SJSA1 (cell line): ENCODE measurements around the gene LRMDA. TPM values are rescaled to one million over a fixed set of nuclear protein-coding genes. Genes with fewer than 3 reads are reported as not detected.

Experiments used
- DNase-seq, 2 experiments: peaks; one replicate each; pipeline ENCODE4 v3.0.0-alpha.2; 2015 to 2020; ENCODE audit warnings: low spot score in 2 of 2, low read depth in 1 of 2
- H3K27ac ChIP-seq: fragments of 250-450 bp; sonication (Bioruptor Pico); 2 replicates; pipeline ENCODE4 v1.5.1; 2020; ENCODE audit warnings: mild to moderate bottlenecking, moderate library complexity
- H3K27me3 ChIP-seq: fragments of 250-450 bp; sonication (Bioruptor Pico); replicated peaks from 2 replicates; pipeline ENCODE4 v1.5.1; 2020; ENCODE audit warnings: mild to moderate bottlenecking, moderate library complexity
- H3K36me3 ChIP-seq: fragments of 250-450 bp; sonication (Bioruptor Pico); 2 replicates; pipeline ENCODE4 v1.5.1; 2020; ENCODE audit warnings: mild to moderate bottlenecking
- H3K4me1 ChIP-seq: fragments of 250-450 bp; sonication (Bioruptor Pico); replicated peaks from 2 replicates; pipeline ENCODE4 v1.6.1; 2021; ENCODE audit warnings: mild to moderate bottlenecking
- H3K4me3 ChIP-seq: fragments of 250-450 bp; sonication (Bioruptor Pico); 2 replicates; pipeline ENCODE4 v1.5.1; 2020; ENCODE audit warnings: mild to moderate bottlenecking
- H3K9me3 ChIP-seq: fragments of 250-450 bp; sonication (Bioruptor Pico); replicated peaks from 2 replicates; pipeline ENCODE4 v1.5.1; 2020; ENCODE audit warnings: mild to moderate bottlenecking
- total RNA-seq: library from RNA; depleted of rRNA; stranded (reverse); fragments of >200 nt; shearing (Covaris generic); gene quantifications from 2 replicates; pipeline ENCODE4 v1.2.3, GENCODE V29; 2014

The LRMDA gene
- total RNA-seq, 1 experiment from 2014 or later: not detected

DNA sequence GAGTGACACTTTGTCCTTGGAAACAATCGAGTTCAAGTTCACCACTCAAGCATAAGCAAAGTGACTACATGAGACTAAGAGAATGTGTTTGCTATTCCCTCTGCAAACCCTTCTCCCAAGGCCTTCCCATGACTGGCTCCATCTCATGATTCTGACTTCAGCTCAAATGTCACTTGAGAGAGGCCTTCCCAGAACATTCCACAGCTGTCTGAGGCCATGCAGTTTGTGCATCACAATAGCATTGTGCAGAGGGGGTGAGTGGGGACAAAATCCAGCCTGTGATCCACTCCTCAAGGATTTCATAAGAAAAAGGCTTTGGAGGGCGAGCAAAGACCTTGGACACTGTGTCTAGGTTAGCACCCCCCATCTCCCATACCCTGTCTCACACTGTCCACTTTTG, 6.9 kb upstream of the LRMDA start:
- no peak overlapping the region for H3K4me3 ChIP-seq
- no peak for DNase-seq
- no peaks in the 10 kb centered on the region for H3K27me3 ChIP-seq
- H3K4me1 ChIP-seq: no peaks in the 10 kb centered on the region
- H3K36me3 ChIP-seq: no peaks in the 10 kb centered on the region
- H3K27ac ChIP-seq: no peak overlapping the region
- H3K9me3 ChIP-seq: no peaks in the 10 kb centered on the region

- DNase-seq: no peak
- Histone ChIP-seq H3K9me3 (no peaks in the 10 kb centered on the region), H3K36me3 (no peaks in the 10 kb centered on the region), H3K27ac (no peak overlapping the region), H3K27me3 (no peaks in the 10 kb centered on the region), H3K4me3 (no peak overlapping the region), H3K4me1 (peaks cover 4% of the 10 kb centered on the region; the same call in 1 of the 2 replicates)
These were observed 5.9 kb upstream of the LRMDA start for GRCh38 chr10:75425291-75426079.

GRCh38 chr10:75426880-75427279, 4.5 kb upstream of the LRMDA start:
- Histone ChIP-seq H3K27me3 (peaks cover 5% of the 10 kb centered on the region; the same call in 1 of the 2 replicates), H3K4me1 (peaks cover 4% of the 10 kb centered on the region; the same call in 1 of the 2 replicates)

GRCh38 chr10:75427951-75428350, 3.5 kb upstream of the LRMDA start:
- no peak overlapping the region for H3K4me3 ChIP-seq
- H3K27me3 ChIP-seq: peaks cover 12% of the 10 kb centered on the region
- H3K36me3 ChIP-seq: no peaks in the 10 kb centered on the region
- H3K4me1 ChIP-seq: peaks cover 4% of the 10 kb centered on the region; the same call in 1 of the 2 replicates
- DNase-seq: no peak
- H3K27ac ChIP-seq: no peak overlapping the region
- no peaks in the 10 kb centered on the region for H3K9me3 ChIP-seq

More at GRCh38 chr10:75426880-75427279, 4.5 kb upstream of the LRMDA start:
- Histone ChIP-seq H3K4me3 (no peak overlapping the region), H3K9me3 (no peaks in the 10 kb centered on the region), H3K27ac (no peak overlapping the region), H3K36me3 (no peaks in the 10 kb centered on the region)
- DNase-seq: no peak

GRCh38 chr10:75428434-75429158, 2.8 kb upstream of the LRMDA start:
- Histone ChIP-seq H3K4me3 (no peak overlapping the region), H3K9me3 (no peaks in the 10 kb centered on the region), H3K4me1 (peaks cover 4% of the 10 kb centered on the region; the same call in 1 of the 2 replicates), H3K27ac (no peak overlapping the region), H3K27me3 (peaks cover 12% of the 10 kb centered on the region), H3K36me3 (no peaks in the 10 kb centered on the region)
- no peak for DNase-seq

GRCh38 chr10:75429159-75429827, 2.1 kb upstream of the LRMDA start:
- H3K4me1 ChIP-seq: peaks cover 4% of the 10 kb centered on the region; the same call in 1 of the 2 replicates
- DNase-seq: no peak
- peaks cover 16% of the 10 kb centered on the region for H3K27me3 ChIP-seq
- H3K9me3 ChIP-seq: no peaks in the 10 kb centered on the region
- H3K36me3 ChIP-seq: no peaks in the 10 kb centered on the region
- no peak overlapping the region for H3K27ac ChIP-seq
- H3K4me3 ChIP-seq: no peak overlapping the region

DNA sequence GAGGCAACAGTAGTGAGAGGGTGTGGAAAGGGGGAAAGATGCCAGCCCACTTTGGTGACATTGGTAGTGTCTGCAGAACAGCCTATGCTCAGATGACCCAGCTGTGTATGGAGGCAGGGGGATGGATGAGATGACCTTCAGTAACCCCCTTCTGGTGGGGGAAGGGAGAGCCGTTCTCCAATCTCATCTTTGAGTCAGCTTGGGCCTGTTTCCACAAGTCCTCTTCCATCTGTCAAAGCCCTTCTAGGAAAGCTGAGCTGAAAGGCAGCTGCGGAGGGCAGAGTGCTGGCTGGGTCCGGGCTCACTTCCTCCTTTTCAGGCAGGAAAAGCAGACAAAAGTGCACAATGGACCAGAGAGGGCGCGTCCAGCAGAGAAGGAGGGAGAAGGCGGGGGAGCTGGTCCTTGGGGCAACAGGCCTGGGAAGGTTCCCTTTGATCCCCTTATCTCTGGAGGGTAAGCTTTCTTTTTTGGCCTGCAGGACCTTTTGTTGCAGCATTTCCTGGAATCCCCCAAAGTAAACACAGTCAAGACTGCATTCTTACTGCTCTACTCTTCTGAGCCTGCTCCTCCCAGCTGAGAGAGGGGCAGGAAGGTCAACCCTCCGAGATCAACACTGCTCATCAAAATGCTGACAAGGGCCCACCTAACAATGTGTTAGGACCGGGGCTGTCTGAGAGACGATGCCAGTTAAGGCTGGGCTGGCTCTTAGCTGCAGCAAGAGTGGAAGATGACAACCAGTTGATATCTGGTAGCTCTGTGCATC, 1.2 kb upstream of the LRMDA start:
- H3K4me3 ChIP-seq: no peak overlapping the region
- no peak overlapping the region for H3K27ac ChIP-seq
- peaks cover 21% of the 10 kb centered on the region for H3K27me3 ChIP-seq
- DNase-seq: no peak
- peaks cover 4% of the 10 kb centered on the region; the same call in 1 of the 2 replicates for H3K4me1 ChIP-seq
- no peaks in the 10 kb centered on the region for H3K9me3 ChIP-seq
- no peaks in the 10 kb centered on the region for H3K36me3 ChIP-seq

DNA sequence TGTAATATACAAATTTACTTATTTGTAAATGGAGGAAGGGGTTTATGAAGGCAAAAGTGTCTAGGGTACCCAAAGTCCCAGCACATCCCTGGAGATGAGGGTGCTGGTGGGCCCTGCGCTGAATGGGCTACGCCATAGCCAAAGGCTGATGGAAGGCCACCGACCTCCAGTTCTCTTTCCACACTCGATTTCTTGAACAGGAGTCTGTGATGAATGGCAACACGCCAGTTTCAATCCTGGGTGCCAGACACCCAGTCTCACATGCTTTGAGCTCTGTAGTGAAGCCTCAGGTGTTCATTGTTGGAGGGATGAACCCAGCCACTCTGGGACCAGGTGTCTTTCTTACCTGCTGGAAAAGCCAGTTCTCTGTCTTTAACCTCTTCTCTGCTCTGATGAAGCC, 752 bp downstream of the LRMDA start:
- no peak for DNase-seq
- no peaks in the 10 kb centered on the region for H3K36me3 ChIP-seq
- H3K4me1 ChIP-seq: peaks cover 4% of the 10 kb centered on the region; the same call in 1 of the 2 replicates
- no peak overlapping the region for H3K27ac ChIP-seq
- no peaks in the 10 kb centered on the region for H3K9me3 ChIP-seq
- peaks cover 21% of the 10 kb centered on the region for H3K27me3 ChIP-seq
- H3K4me3 ChIP-seq: no peak overlapping the region

DNA sequence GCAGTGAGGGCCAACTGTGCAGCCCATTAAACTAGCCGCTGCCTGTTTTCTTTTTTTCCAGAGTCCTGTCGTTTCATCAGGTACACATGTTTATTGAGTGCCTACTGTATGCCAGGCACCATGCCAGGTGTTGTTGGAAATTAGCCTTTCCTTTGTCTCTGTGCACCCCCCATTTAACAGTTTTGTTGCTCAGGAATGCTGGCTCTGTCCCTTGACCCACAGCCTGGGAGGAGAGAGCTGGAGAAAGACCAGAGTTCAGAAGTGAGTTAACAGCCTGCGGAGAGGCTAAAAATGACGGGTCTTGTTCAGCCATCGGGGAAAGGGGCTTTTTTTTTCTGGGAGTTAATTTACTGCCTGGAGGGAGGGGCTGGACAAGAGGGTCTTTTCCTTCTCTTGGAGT, 1.3 kb downstream of the LRMDA start:
- Histone ChIP-seq H3K4me3 (no peak overlapping the region), H3K9me3 (no peaks in the 10 kb centered on the region), H3K36me3 (no peaks in the 10 kb centered on the region), H3K27ac (no peak overlapping the region), H3K4me1 (peaks cover 4% of the 10 kb centered on the region; the same call in 1 of the 2 replicates), H3K27me3 (peaks cover 21% of the 10 kb centered on the region)
- no peak for DNase-seq

- peaks cover 4% of the 10 kb centered on the region; the same call in 1 of the 2 replicates for H3K4me1 ChIP-seq
- H3K36me3 ChIP-seq: no peaks in the 10 kb centered on the region
- peaks cover 21% of the 10 kb centered on the region for H3K27me3 ChIP-seq
- H3K4me3 ChIP-seq: no peak overlapping the region
- no peak for DNase-seq
- H3K9me3 ChIP-seq: no peaks in the 10 kb centered on the region
- no peak overlapping the region for H3K27ac ChIP-seq
These were observed 1.8 kb downstream of the LRMDA start for GRCh38 chr10:75433216-75433615.

GRCh38 chr10:75434291-75434690, 2.9 kb downstream of the LRMDA start:
- no peaks in the 10 kb centered on the region for H3K36me3 ChIP-seq
- no peak overlapping the region for H3K4me3 ChIP-seq
- peaks cover 4% of the 10 kb centered on the region; the same call in 1 of the 2 replicates for H3K4me1 ChIP-seq
- no peak for DNase-seq
- peaks cover 21% of the 10 kb centered on the region for H3K27me3 ChIP-seq
- H3K27ac ChIP-seq: no peak overlapping the region
- no peaks in the 10 kb centered on the region for H3K9me3 ChIP-seq

DNA sequence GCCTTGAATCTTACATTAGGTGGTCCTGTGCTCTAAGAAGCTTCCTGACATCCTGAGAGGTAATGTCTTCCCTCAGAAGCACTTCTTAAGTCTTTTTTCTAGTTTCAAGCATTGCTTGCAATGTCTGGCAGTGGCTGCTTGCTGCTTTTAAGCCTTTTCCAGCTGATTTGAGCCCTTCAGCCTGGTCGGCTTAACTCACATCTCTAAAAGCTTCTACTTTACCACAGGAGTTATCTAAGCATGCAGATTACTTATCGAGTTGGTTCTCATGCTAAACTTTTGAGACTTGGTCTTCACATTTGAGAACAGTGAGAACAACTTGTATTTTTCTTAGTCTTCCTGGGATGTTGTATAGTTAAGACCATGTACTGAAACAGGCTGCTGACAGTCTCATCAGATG, 3.9 kb downstream of the LRMDA start:
- H3K27ac ChIP-seq: no peak overlapping the region
- no peaks in the 10 kb centered on the region for H3K9me3 ChIP-seq
- H3K4me3 ChIP-seq: no peak overlapping the region
- no peak for DNase-seq
- H3K27me3 ChIP-seq: peaks cover 21% of the 10 kb centered on the region
- no peaks in the 10 kb centered on the region for H3K36me3 ChIP-seq
- no peaks in the 10 kb centered on the region; the same call in 1 of the 2 replicates for H3K4me1 ChIP-seq

- Histone ChIP-seq H3K36me3 (no peaks in the 10 kb centered on the region), H3K4me3 (no peak overlapping the region), H3K27me3 (peaks cover 16% of the 10 kb centered on the region), H3K9me3 (no peaks in the 10 kb centered on the region), H3K4me1 (no peaks in the 10 kb centered on the region), H3K27ac (no peak overlapping the region)
- no peak for DNase-seq
These were observed 5.5 kb downstream of the LRMDA start for GRCh38 chr10:75436896-75437295.
